Choroid plexus epithelial cell (primary cell): ENCODE data around the gene PTGER3.

ENCODE experiments used
- DNase-seq: peaks from one replicate; pipeline ENCODE4 v3.0.0-alpha.2; 2010; ENCODE audit warnings: low read depth
- H3K4me3 ChIP-seq: 2 replicates; pipeline ENCODE4 v1.5.1; 2011; ENCODE audit warnings: low read depth, mild to moderate bottlenecking, control low read depth, low read length, moderate library complexity
- TF ChIP-seq, protein P1 (sequence below): conservative IDR thresholded peaks from 2 replicates; pipeline ENCODE4 v1.5.1; 2011; ENCODE audit warnings: low read depth, mild to moderate bottlenecking, control low read depth, inconsistent platforms, low read length, moderate library complexity

The PTGER3 gene

GRCh38 chr1:70979313-70979712 lies 68.3 kb downstream of the PTGER3 start:
- H3K4me3 ChIP-seq, result no peak overlapping the region
- DNase-seq, result no peak
- TF ChIP-seq, protein P1, sequence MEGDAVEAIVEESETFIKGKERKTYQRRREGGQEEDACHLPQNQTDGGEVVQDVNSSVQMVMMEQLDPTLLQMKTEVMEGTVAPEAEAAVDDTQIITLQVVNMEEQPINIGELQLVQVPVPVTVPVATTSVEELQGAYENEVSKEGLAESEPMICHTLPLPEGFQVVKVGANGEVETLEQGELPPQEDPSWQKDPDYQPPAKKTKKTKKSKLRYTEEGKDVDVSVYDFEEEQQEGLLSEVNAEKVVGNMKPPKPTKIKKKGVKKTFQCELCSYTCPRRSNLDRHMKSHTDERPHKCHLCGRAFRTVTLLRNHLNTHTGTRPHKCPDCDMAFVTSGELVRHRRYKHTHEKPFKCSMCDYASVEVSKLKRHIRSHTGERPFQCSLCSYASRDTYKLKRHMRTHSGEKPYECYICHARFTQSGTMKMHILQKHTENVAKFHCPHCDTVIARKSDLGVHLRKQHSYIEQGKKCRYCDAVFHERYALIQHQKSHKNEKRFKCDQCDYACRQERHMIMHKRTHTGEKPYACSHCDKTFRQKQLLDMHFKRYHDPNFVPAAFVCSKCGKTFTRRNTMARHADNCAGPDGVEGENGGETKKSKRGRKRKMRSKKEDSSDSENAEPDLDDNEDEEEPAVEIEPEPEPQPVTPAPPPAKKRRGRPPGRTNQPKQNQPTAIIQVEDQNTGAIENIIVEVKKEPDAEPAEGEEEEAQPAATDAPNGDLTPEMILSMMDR, result no peak

GRCh38 chr1:70978623-70979022 lies 69.0 kb downstream of the PTGER3 start:
- TF ChIP-seq, protein P1, result no peak
- DNase-seq, result no peak
- no peak overlapping the region for H3K4me3 ChIP-seq

GRCh38 chr1:70977575-70977974 lies 70.0 kb downstream of the PTGER3 start:
- TF ChIP-seq, protein P1, result no peak
- H3K4me3 ChIP-seq, result no peak overlapping the region
- DNase-seq, result no peak

- DNase-seq, result no peak
- H3K4me3 ChIP-seq, result no peak overlapping the region
- TF ChIP-seq, protein P1, result no peak
Observed at GRCh38 chr1:70977041-70977440, 70.6 kb downstream of the PTGER3 start.

- H3K4me3 ChIP-seq, result no peak overlapping the region
- DNase-seq, result no peak
- TF ChIP-seq, protein P1, result no peak
Observed at GRCh38 chr1:70973754-70974153, 73.9 kb downstream of the PTGER3 start.

GRCh38 chr1:70970407-70970806 lies 77.2 kb downstream of the PTGER3 start:
- DNase-seq, result no peak
- H3K4me3 ChIP-seq, result no peak overlapping the region
- TF ChIP-seq, protein P1, result no peak

DNA sequence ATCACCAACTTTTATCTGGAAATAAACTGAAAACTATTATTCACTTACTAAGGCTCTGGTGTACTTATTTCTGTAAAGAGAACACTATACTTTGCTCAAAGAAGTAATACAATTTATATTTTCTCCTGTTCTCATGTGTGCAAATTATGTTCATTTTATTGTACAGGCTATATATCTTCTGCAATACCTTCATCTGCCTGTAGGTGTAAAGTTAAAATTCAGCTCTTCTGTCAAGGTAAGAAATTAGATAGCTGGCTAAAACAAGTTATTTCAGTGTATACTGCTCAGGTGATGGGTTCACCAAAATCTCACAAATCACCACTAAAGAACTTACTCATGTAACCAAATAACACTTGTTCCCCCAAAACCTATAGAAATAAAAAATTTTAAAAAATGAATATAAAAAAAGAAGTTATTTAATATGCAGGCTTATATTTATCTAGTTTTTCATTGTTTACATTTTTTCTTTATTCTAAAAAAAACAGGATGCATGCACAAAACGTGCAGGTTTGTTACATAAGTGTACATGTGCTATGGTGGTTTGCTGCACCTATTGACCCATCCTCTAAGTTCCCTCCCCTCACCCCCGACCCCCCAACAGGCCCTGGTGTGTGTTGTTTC lies 81.5 kb downstream of the PTGER3 start:
- no peak overlapping the region for H3K4me3 ChIP-seq
- DNase-seq, result peak; percentile 18
- TF ChIP-seq, protein P1, result peak; percentile 33
